Measurements from ENCODE around the gene CCDC188.

Gene CCDC188

GRCh38 chr22:20127869-20128618 is 22.8 kb downstream of the CCDC188 start:
- TF ChIP-seq EZH2 (IDR thresholded peaks at IDR 0.05) (no peak), POLR2AphosphoS5 (IDR thresholded peaks at IDR 0.05; ENCODE audit: borderline replicate concordance, low read depth, low read length) (no peak; the same call in 1 of the 2 replicates), FOXP2 (optimal IDR thresholded peaks at IDR 0.05; ENCODE audit: control extremely low read depth, extremely low read length, insufficient read depth) (no peak)
- no peak overlapping the region for H3K27ac ChIP-seq
- H3K36me3 ChIP-seq (ENCODE audit: insufficient read depth, low read length) = peaks cover 50% of the 10 kb centered on the region
- no peaks in the 10 kb centered on the region for H3K9me3 ChIP-seq (ENCODE audit: low read depth, low read length)
- no peak overlapping the region for H3K4me3 ChIP-seq
- DNase-seq (ENCODE audit: low read depth, low spot score) = no peak
- no peak overlapping the region for H3K9ac ChIP-seq (ENCODE audit: insufficient read length)

GRCh38 chr22:20127318-20127868 is 23.5 kb downstream of the CCDC188 start:
- DNase-seq (ENCODE audit: low read depth, low spot score) = no peak
- TF ChIP-seq POLR2AphosphoS5 (IDR thresholded peaks at IDR 0.05; ENCODE audit: borderline replicate concordance, low read depth, low read length) (peak; percentile 50), FOXP2 (optimal IDR thresholded peaks at IDR 0.05; ENCODE audit: control extremely low read depth, extremely low read length, insufficient read depth) (no peak)
- no peak overlapping the region for H3K27ac ChIP-seq
- H3K9me3 ChIP-seq (ENCODE audit: low read depth, low read length) = no peaks in the 10 kb centered on the region
- H3K36me3 ChIP-seq (ENCODE audit: insufficient read depth, low read length) = peaks cover 55% of the 10 kb centered on the region
- no peak overlapping the region for H3K4me3 ChIP-seq
- no peak overlapping the region for H3K9ac ChIP-seq (ENCODE audit: insufficient read length)

- no peak overlapping the region for H3K9ac ChIP-seq (ENCODE audit: insufficient read length)
- no peak overlapping the region for H3K4me3 ChIP-seq
- TF ChIP-seq EZH2 (IDR thresholded peaks at IDR 0.05) = no peak
- peaks cover 64% of the 10 kb centered on the region for H3K36me3 ChIP-seq (ENCODE audit: insufficient read depth, low read length)
- no peak overlapping the region for H3K27ac ChIP-seq
- DNase-seq (ENCODE audit: low read depth, low spot score) = no peak
- no peaks in the 10 kb centered on the region for H3K9me3 ChIP-seq (ENCODE audit: low read depth, low read length)
Observed at GRCh38 chr22:20126284-20127029, 24.4 kb downstream of the CCDC188 start.

- peaks cover 73% of the 10 kb centered on the region for H3K36me3 ChIP-seq (ENCODE audit: insufficient read depth, low read length)
- TF ChIP-seq FOXP2 (optimal IDR thresholded peaks at IDR 0.05; ENCODE audit: control extremely low read depth, extremely low read length, insufficient read depth) (no peak), POLR2AphosphoS5 (IDR thresholded peaks at IDR 0.05; ENCODE audit: borderline replicate concordance, low read depth, low read length) (no peak; the same call in 1 of the 2 replicates), EZH2 (IDR thresholded peaks at IDR 0.05) (no peak)
- H3K9ac ChIP-seq (ENCODE audit: insufficient read length) = no peak overlapping the region
- H3K4me3 ChIP-seq = no peak overlapping the region
- H3K9me3 ChIP-seq (ENCODE audit: low read depth, low read length) = no peaks in the 10 kb centered on the region
- H3K27ac ChIP-seq = no peak overlapping the region
- no peak for DNase-seq (ENCODE audit: low read depth, low spot score)
Observed at GRCh38 chr22:20125201-20126174, 25.4 kb downstream of the CCDC188 start.

GRCh38 chr22:20124083-20124787 is 26.6 kb downstream of the CCDC188 start:
- Histone ChIP-seq H3K9ac (ENCODE audit: insufficient read length) (no peak overlapping the region), H3K27ac (no peak overlapping the region), H3K4me3 (no peak overlapping the region), H3K36me3 (ENCODE audit: insufficient read depth, low read length) (peaks cover 86% of the 10 kb centered on the region), H3K9me3 (ENCODE audit: low read depth, low read length) (no peaks in the 10 kb centered on the region)
- no peak for TF ChIP-seq POLR2AphosphoS5 (IDR thresholded peaks at IDR 0.05; ENCODE audit: borderline replicate concordance, low read depth, low read length)
- no peak for TF ChIP-seq EZH2 (IDR thresholded peaks at IDR 0.05)
- no peak for TF ChIP-seq FOXP2 (optimal IDR thresholded peaks at IDR 0.05; ENCODE audit: control extremely low read depth, extremely low read length, insufficient read depth)
- no peak for DNase-seq (ENCODE audit: low read depth, low spot score)

- Histone ChIP-seq H3K4me3 (no peak overlapping the region), H3K27ac (no peak overlapping the region), H3K9ac (ENCODE audit: insufficient read length) (no peak overlapping the region), H3K9me3 (ENCODE audit: low read depth, low read length) (no peaks in the 10 kb centered on the region), H3K36me3 (ENCODE audit: insufficient read depth, low read length) (peaks cover 93% of the 10 kb centered on the region)
- no peak for DNase-seq (ENCODE audit: low read depth, low spot score)
- no peak for TF ChIP-seq FOXP2 (optimal IDR thresholded peaks at IDR 0.05; ENCODE audit: control extremely low read depth, extremely low read length, insufficient read depth)
Observed at GRCh38 chr22:20123366-20124082, 27.3 kb downstream of the CCDC188 start.

GRCh38 chr22:20121856-20122415 is 28.9 kb downstream of the CCDC188 start:
- no peaks in the 10 kb centered on the region for H3K9me3 ChIP-seq (ENCODE audit: low read depth, low read length)
- DNase-seq (ENCODE audit: low read depth, low spot score) = no peak
- peaks cover 89% of the 10 kb centered on the region for H3K36me3 ChIP-seq (ENCODE audit: insufficient read depth, low read length)
- H3K27ac ChIP-seq = 0 out of 2 replicates have a peak overlapping the region, but pooled peaks have one; percentile 31
- H3K9ac ChIP-seq (ENCODE audit: insufficient read length) = no peak overlapping the region
- H3K4me3 ChIP-seq = no peak overlapping the region
- no peak for TF ChIP-seq FOXP2 (optimal IDR thresholded peaks at IDR 0.05; ENCODE audit: control extremely low read depth, extremely low read length, insufficient read depth)
- no peak for TF ChIP-seq EZH2 (IDR thresholded peaks at IDR 0.05)
- no peak for TF ChIP-seq POLR2AphosphoS5 (IDR thresholded peaks at IDR 0.05; ENCODE audit: borderline replicate concordance, low read depth, low read length)
